ENCODE measurements around the gene SCML2. TPM values are rescaled to one million over a fixed set of nuclear protein-coding genes. Genes with fewer than 3 reads are reported as not detected.

Gene SCML2
- total and polyA plus RNA-seq, 2 experiments from 2014 or later = 20.3 to 21.5 TPM

DNA sequence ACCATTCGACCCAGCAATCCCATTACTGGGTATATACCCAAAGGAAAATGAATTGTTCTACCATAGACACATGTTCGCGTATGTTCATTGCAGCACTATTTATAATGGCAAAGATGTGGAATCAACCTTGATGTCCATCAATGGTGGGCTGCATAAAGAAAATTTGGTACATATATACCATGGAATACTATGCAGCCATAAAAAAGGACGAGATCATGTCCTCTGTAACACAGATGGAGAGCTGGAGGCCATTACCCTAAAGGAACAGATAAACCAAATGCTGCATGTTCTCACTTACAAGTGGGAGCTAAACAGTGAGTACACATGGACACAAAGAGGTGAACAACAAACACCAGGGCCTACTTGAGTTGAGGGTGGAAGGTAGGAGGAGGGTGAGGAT is 45.1 kb downstream of the SCML2 start (continued):
- TF ChIP-seq, protein P1, sequence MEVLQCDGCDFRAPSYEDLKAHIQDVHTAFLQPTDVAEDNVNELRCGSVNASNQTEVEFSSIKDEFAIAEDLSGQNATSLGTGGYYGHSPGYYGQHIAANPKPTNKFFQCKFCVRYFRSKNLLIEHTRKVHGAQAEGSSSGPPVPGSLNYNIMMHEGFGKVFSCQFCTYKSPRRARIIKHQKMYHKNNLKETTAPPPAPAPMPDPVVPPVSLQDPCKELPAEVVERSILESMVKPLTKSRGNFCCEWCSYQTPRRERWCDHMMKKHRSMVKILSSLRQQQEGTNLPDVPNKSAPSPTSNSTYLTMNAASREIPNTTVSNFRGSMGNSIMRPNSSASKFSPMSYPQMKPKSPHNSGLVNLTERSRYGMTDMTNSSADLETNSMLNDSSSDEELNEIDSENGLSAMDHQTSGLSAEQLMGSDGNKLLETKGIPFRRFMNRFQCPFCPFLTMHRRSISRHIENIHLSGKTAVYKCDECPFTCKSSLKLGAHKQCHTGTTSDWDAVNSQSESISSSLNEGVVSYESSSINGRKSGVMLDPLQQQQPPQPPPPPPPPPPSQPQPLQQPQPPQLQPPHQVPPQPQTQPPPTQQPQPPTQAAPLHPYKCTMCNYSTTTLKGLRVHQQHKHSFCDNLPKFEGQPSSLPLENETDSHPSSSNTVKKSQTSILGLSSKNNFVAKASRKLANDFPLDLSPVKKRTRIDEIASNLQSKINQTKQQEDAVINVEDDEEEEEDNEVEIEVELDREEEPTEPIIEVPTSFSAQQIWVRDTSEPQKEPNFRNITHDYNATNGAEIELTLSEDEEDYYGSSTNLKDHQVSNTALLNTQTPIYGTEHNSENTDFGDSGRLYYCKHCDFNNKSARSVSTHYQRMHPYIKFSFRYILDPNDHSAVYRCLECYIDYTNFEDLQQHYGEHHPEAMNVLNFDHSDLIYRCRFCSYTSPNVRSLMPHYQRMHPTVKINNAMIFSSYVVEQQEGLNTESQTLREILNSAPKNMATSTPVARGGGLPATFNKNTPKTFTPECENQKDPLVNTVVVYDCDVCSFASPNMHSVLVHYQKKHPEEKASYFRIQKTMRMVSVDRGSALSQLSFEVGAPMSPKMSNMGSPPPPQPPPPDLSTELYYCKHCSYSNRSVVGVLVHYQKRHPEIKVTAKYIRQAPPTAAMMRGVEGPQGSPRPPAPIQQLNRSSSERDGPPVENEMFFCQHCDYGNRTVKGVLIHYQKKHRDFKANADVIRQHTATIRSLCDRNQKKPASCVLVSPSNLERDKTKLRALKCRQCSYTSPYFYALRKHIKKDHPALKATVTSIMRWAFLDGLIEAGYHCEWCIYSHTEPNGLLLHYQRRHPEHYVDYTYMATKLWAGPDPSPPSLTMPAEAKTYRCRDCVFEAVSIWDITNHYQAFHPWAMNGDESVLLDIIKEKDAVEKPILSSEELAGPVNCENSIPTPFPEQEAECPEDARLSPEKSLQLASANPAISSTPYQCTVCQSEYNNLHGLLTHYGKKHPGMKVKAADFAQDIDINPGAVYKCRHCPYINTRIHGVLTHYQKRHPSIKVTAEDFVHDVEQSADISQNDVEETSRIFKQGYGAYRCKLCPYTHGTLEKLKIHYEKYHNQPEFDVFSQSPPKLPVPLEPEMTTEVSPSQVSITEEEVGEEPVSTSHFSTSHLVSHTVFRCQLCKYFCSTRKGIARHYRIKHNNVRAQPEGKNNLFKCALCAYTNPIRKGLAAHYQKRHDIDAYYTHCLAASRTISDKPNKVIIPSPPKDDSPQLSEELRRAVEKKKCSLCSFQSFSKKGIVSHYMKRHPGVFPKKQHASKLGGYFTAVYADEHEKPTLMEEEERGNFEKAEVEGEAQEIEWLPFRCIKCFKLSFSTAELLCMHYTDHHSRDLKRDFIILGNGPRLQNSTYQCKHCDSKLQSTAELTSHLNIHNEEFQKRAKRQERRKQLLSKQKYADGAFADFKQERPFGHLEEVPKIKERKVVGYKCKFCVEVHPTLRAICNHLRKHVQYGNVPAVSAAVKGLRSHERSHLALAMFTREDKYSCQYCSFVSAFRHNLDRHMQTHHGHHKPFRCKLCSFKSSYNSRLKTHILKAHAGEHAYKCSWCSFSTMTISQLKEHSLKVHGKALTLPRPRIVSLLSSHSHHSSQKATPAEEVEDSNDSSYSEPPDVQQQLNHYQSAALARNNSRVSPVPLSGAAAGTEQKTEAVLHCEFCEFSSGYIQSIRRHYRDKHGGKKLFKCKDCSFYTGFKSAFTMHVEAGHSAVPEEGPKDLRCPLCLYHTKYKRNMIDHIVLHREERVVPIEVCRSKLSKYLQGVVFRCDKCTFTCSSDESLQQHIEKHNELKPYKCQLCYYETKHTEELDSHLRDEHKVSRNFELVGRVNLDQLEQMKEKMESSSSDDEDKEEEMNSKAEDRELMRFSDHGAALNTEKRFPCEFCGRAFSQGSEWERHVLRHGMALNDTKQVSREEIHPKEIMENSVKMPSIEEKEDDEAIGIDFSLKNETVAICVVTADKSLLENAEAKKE (CRISPR knock-in tag; IDR thresholded peaks at IDR 0.05) = no peak

DNA sequence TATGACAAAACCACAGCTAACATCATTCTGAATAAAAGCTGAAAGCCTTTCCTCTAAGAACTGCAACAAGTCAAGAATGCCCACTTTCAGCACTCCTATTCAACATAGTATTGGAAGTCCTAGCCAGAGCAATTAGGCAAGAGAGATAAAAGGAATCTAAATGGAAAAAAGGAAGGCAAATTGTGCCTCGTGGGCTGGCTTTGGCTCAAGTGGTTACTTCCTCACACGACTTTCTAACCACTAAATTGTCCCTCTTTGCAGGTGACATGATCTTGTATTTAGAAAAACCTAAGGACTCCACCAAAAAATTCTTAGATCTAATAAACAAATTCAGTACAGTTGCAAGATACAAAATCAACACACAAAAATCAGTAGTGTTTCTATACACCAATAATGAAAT is 57.2 kb downstream of the SCML2 start:
- H3K27me3 Mint-ChIP-seq (ENCODE audit: insufficient read depth, low read depth, poor library complexity) = no peaks in the 10 kb centered on the region
- no peak for TF ChIP-seq STAT1 (IDR thresholded peaks at IDR 0.05; ENCODE audit: unreplicated experiment)
- TF ChIP-seq JUNB (IDR thresholded peaks at IDR 0.05; ENCODE audit: unreplicated experiment) = no peak
- no peak for TF ChIP-seq ZNF331 (CRISPR knock-in tag; IDR thresholded peaks at IDR 0.05; ENCODE audit: low read depth)
- H3K4me1 Mint-ChIP-seq = peaks cover 2% of the 10 kb centered on the region; the same call in 2 of the 3 replicates
- H3K36me3 Mint-ChIP-seq (ENCODE audit: low read depth) = peaks cover 6% of the 10 kb centered on the region; the same call in 1 of the 3 replicates
- no peaks in the 10 kb centered on the region for H3K27me3 ChIP-seq (ENCODE audit: insufficient read depth)
- H4K20me1 ChIP-seq (replicated peaks; ENCODE audit: insufficient read depth) = no peaks in the 10 kb centered on the region; the same call in 1 of the 2 replicates
- H3K9me3 Mint-ChIP-seq = no peaks in the 10 kb centered on the region
- no peaks in the 10 kb centered on the region for H3F3A ChIP-seq (replicated peaks; ENCODE audit: low read depth)
- no peak overlapping the region for H3K27ac ChIP-seq (ENCODE audit: low read depth)
- H3K4me2 ChIP-seq = no peak overlapping the region
- no peaks in the 10 kb centered on the region for H3K9me2 ChIP-seq (ENCODE audit: insufficient read depth)
- no peak overlapping the region for H3K4me3 ChIP-seq
- H2AFZ ChIP-seq = no peak overlapping the region
- no peak overlapping the region for H3K4me3 Mint-ChIP-seq
- H3K4me1 ChIP-seq (ENCODE audit: insufficient read depth) = no peaks in the 10 kb centered on the region
- H3K79me2 ChIP-seq (replicated peaks; ENCODE audit: insufficient read depth) = no peaks in the 10 kb centered on the region
- ATAC-seq = no peak
- DNase-seq (ENCODE audit: low spot score) = no peak
- no peak overlapping the region for H3K27ac Mint-ChIP-seq
- H3K36me3 ChIP-seq (ENCODE audit: insufficient read depth) = no peaks in the 10 kb centered on the region

DNA sequence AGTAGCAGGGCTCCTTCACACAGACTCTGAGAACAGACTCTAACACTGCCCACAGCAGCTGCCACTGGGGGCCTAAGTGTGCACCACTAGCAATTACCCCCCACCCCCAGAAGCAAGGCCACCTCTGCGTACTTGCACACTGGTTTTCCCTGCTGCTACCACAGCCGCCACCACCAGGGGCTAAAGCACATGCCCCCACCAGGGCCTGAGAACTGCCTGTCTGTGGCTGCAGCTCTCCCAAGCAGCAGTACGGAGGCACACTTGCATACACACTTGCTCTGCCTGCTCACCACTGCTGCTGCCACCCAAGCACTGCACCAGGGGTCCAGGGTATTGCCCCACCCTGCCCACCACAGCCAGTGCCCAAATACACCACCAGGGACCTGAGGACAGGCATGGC is 59.6 kb downstream of the SCML2 start:
- Mint-ChIP-seq H3K27me3 (ENCODE audit: insufficient read depth, low read depth, poor library complexity) (no peaks in the 10 kb centered on the region), H3K9me3 (no peaks in the 10 kb centered on the region), H3K4me1 (peaks cover 12% of the 10 kb centered on the region), H3K4me3 (no peak overlapping the region), H3K27ac (no peak overlapping the region), H3K36me3 (ENCODE audit: low read depth) (peaks cover 2% of the 10 kb centered on the region; the same call in 1 of the 3 replicates)
- no peaks in the 10 kb centered on the region; the same call in 1 of the 2 replicates for H4K20me1 ChIP-seq (replicated peaks; ENCODE audit: insufficient read depth)
- H3F3A ChIP-seq (replicated peaks; ENCODE audit: low read depth) = no peaks in the 10 kb centered on the region
- peaks cover 14% of the 10 kb centered on the region for H3K4me1 ChIP-seq (ENCODE audit: insufficient read depth)
- H3K79me2 ChIP-seq (replicated peaks; ENCODE audit: insufficient read depth) = no peaks in the 10 kb centered on the region
- no peak overlapping the region for H3K27ac ChIP-seq (ENCODE audit: low read depth)
- TF ChIP-seq, protein P2, sequence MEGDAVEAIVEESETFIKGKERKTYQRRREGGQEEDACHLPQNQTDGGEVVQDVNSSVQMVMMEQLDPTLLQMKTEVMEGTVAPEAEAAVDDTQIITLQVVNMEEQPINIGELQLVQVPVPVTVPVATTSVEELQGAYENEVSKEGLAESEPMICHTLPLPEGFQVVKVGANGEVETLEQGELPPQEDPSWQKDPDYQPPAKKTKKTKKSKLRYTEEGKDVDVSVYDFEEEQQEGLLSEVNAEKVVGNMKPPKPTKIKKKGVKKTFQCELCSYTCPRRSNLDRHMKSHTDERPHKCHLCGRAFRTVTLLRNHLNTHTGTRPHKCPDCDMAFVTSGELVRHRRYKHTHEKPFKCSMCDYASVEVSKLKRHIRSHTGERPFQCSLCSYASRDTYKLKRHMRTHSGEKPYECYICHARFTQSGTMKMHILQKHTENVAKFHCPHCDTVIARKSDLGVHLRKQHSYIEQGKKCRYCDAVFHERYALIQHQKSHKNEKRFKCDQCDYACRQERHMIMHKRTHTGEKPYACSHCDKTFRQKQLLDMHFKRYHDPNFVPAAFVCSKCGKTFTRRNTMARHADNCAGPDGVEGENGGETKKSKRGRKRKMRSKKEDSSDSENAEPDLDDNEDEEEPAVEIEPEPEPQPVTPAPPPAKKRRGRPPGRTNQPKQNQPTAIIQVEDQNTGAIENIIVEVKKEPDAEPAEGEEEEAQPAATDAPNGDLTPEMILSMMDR (conservative IDR thresholded peaks at IDR 0.05; ENCODE audit: low read depth in 2 of 2) = 0 out of 4 replicates have a peak, but pooled peaks of 1 of the 2 experiments have one; percentile 17
- TF ChIP-seq JUNB (IDR thresholded peaks at IDR 0.05; ENCODE audit: unreplicated experiment) (no peak), ZNF331 (CRISPR knock-in tag; IDR thresholded peaks at IDR 0.05; ENCODE audit: low read depth) (no peak), EZH2phosphoT487 (IDR thresholded peaks at IDR 0.05; ENCODE audit: unreplicated experiment) (no peak)
- peak; percentile 9 for DNase-seq (ENCODE audit: low spot score)
- no peaks in the 10 kb centered on the region for H3K27me3 ChIP-seq (ENCODE audit: insufficient read depth)
- no peak overlapping the region for H3K4me3 ChIP-seq
- H2AFZ ChIP-seq = no peak overlapping the region
- H3K36me3 ChIP-seq (ENCODE audit: insufficient read depth) = no peaks in the 10 kb centered on the region
- peak; percentile 74 for ATAC-seq
- no peak overlapping the region for H3K4me2 ChIP-seq
- H3K9me2 ChIP-seq (ENCODE audit: insufficient read depth) = no peaks in the 10 kb centered on the region
